Astrocyte of the hippocampus (primary cell): ENCODE measurements around the gene CEACAM16.

Source experiments
- DNase-seq: peaks from one replicate; pipeline ENCODE4 v3.0.0; 2011; ENCODE audit warnings: low read depth, low spot score

Gene CEACAM16

GRCh38 chr19:44723952-44724319 is 25.0 kb downstream of the CEACAM16 start:
- DNase-seq: peak; percentile 91

- DNase-seq: no peak
These were observed 26.3 kb downstream of the CEACAM16 start for GRCh38 chr19:44725251-44725650.

- DNase-seq: no peak
These were observed 26.7 kb downstream of the CEACAM16 start for GRCh38 chr19:44725684-44726083.

- no peak for DNase-seq
These were observed 27.5 kb downstream of the CEACAM16 start for GRCh38 chr19:44726465-44726864.

GRCh38 chr19:44728178-44728577 is 29.2 kb downstream of the CEACAM16 start:
- DNase-seq: no peak

DNA sequence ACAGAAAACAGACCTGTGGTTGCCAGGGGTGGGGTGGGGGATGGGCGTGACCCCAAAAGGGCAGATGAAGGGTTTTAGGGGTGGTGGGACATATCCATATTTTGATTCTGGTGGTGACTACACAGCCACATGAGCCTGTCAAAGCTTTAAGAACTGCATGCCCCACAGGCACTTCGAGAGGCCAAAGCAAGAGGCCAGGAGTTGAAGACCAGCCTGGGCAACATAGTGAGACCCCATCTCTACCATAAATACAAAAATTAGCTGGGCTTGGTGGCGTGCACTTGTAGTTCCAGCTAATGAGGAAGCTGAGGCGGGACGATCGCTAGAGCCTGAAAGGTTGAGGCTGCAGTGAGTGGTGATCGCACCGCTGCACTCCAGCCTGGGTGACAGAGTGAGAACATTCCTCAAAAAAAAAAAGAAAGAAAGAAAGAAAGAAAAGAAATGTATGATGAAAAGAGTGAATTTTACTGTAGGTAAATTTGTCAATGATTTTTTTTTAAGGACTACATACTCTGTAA is 30.6 kb downstream of the CEACAM16 start:
- DNase-seq: no peak

GRCh38 chr19:44731081-44731480 is 32.1 kb downstream of the CEACAM16 start:
- DNase-seq: no peak

DNA sequence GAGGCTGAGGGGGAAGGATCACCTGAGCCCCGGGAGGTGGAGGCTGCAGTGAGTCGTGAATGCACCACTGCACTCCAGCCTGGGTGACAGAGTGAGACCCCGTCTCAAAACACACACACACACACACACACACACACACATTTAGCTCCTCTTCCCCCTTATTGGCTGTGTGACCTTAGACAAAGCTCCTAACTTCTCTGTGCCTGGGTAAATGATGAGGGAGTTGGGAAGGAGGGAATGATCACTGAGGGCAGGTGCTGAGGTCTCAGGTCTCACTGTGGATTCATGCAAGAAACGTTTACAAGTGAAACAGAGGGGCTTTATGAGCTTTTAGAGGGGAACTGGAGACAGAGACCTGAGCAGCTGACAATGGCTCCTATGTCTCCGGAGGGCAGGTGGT is 32.7 kb downstream of the CEACAM16 start:
- DNase-seq: no peak

GRCh38 chr19:44732235-44733014 is 33.5 kb downstream of the CEACAM16 start:
- DNase-seq: no peak

GRCh38 chr19:44734357-44734756 is 35.4 kb downstream of the CEACAM16 start:
- no peak for DNase-seq

GRCh38 chr19:44735011-44735410 is 36.1 kb downstream of the CEACAM16 start:
- DNase-seq: no peak

- DNase-seq: peak; percentile 84
These were observed 38.5 kb downstream of the CEACAM16 start for GRCh38 chr19:44737238-44738071.

GRCh38 chr19:44738136-44738535 is 39.2 kb downstream of the CEACAM16 start:
- DNase-seq: no peak

DNA sequence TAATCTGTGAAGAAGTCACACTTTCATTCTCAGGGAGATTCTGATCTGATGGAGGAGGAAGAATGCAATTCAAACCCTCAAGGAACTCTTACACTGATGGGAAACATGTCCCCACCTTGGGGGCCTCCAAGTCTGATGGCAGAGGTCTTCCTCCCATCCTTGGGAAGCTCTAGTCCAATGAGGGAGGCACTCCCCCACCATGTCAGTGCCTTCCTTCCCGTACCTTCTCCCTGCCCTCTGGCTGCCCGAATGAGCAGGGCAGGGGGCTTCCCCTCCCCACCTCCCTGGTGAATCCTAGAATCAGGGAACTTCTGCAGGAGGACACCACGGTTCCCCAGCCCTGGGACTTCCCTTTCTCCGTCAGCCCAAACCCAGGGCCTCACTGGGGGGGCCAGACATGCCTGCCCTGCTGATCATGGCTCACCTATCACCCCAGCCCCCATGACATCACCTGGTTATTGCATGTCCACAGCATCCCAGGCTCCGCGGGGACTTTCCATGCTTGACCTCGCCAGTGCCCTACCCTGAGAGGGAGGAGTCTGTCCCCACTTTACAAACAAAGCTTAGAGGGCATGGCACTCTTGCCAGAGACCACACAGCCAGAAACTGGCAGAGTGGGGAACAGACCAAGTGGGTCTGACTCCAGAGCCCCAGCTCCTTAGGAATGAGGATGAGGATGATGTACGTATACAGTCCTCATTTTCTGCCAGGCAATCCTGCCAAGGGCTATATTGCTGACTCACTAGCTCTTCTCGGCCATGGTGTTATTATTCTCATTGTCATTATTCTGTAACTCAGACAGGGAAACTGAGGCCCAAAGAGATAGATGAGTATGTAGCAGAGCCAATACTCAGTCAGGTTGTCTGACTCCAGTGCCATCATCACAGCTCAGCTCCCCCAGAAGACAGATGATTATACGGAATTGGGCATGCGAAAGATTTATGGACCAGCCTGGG is 39.9 kb downstream of the CEACAM16 start:
- no peak for DNase-seq

DNA sequence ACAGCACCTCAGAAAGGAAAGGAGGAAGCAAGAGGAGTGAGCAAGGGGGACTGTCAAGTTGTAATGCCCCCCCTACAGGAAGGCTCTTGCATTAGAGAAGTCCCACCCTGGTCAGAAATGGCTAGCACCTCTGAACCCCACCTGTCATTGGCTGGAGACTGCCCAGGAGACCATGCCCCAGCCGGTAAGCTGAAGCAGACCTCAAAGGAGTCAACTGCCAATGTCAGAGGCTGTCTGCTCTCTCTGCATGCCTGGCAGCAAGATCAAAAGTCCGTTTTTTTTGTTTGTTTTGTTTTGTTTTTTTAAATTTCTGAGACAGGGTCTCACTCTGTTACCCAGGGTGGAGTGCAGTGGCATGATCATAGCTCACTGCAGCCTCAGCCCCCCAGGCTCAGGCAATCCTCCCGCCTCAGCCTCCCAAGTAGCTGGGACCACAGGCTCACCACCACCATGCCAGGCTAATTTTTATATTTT is 41.4 kb downstream of the CEACAM16 start:
- no peak for DNase-seq

DNA sequence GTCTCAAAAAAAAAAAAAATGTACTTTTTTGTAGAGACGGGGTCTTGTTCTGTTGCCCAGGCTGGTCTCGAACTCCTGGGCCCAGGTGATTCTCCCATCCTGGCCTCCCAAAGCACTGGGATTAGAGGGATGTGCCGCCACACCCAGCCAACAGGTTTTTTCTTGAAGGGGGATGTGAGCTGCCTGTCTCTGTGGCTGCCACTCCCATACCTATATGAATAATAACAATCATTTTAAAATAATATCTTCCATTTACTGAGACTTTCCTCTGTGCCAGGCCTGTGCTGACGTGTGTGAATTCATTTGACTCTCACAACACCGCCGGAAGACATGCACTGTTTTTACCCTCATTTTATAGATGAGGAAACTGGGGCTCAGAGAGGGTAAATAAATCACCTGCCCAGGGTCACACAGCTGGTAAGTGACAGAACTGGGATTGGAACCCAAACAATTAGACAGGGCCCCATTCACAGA is 42.3 kb downstream of the CEACAM16 start:
- DNase-seq: no peak

- peak; percentile 99 for DNase-seq
These were observed 42.9 kb downstream of the CEACAM16 start for GRCh38 chr19:44741841-44742329.

- no peak for DNase-seq
These were observed 43.5 kb downstream of the CEACAM16 start for GRCh38 chr19:44742330-44743061.

- no peak for DNase-seq
These were observed 46.0 kb downstream of the CEACAM16 start for GRCh38 chr19:44744871-44745332.

- DNase-seq: peak; percentile 71
These were observed 46.4 kb downstream of the CEACAM16 start for GRCh38 chr19:44745341-44745831.
